H1 (cell line): Measurements from ENCODE around the gene H2AZ2. TPM values are rescaled to one million over a fixed set of nuclear protein-coding genes. Genes with fewer than 3 reads are reported as not detected.

ENCODE experiments used
- CTCF ChIA-PET: fragments of 300-600 bp; sonication (Branson Sonifier 250); formaldehyde crosslinking; loops from one replicate; lab custom pipeline; 2021; ENCODE audit not compliant: partially characterized antibody; lab: Charles Lee
- POLR2A ChIA-PET: fragments of 300-600 bp; sonication (Branson Sonifier 250); formaldehyde crosslinking; loops from one replicate; lab custom pipeline; 2021; ENCODE audit warnings: inconsistent platforms; ENCODE audit not compliant: partially characterized antibody; lab: Charles Lee
- DNase-seq, 2 experiments: peaks; one replicate each; pipeline versions ENCODE4 v3.0.0 to v3.0.0-alpha.2; 2010 to 2022; ENCODE audit warnings: low spot score in 2 of 2, low read depth in 1 of 2, mixed read lengths in 1 of 2
- FAIRE-seq: peaks from 2 replicates; lab custom pipeline; 2011; peaks lifted over from hg19 to GRCh38; lab: Jason Lieb, UNC
- H2AFZ ChIP-seq: 2 replicates; pipeline ENCODE4 v1.8.1; 2012; ENCODE audit warnings: low read length, inconsistent platforms
- H2AK5ac ChIP-seq: 2 replicates; pipeline ENCODE4 v1.6.1; 2013; ENCODE audit warnings: low read depth, low read length
- H2BK120ac ChIP-seq: replicated peaks from 2 replicates; pipeline ENCODE3; 2013; ENCODE audit warnings: low read depth, low read length, inconsistent platforms
- H2BK12ac ChIP-seq: 2 replicates; pipeline ENCODE4 v1.6.1; 2013; ENCODE audit warnings: low read depth, low read length
- H2BK15ac ChIP-seq: 2 replicates; pipeline ENCODE4 v1.6.1; 2013; ENCODE audit warnings: low read length
- H2BK20ac ChIP-seq: 2 replicates; pipeline ENCODE4 v1.6.1; 2013; ENCODE audit warnings: low read length
- H2BK5ac ChIP-seq: 2 replicates; pipeline ENCODE4 v1.6.1; 2013; ENCODE audit warnings: low read depth, low read length
- H3K14ac ChIP-seq: 2 replicates; pipeline ENCODE4 v1.6.1; 2013; ENCODE audit warnings: inconsistent platforms; ENCODE audit not compliant: insufficient read length
- H3K18ac ChIP-seq: 2 replicates; pipeline ENCODE4 v1.6.1; 2013; ENCODE audit warnings: low read length; ENCODE audit errors: extremely low read depth
- H3K23ac ChIP-seq: 2 replicates; pipeline ENCODE4 v1.6.1; 2013; ENCODE audit warnings: inconsistent platforms; ENCODE audit not compliant: insufficient read length
- H3K23me2 ChIP-seq: 2 replicates; pipeline ENCODE4 v1.6.1; 2013; ENCODE audit warnings: low read depth, low read length
- H3K27ac ChIP-seq: 2 replicates; pipeline ENCODE4 v1.6.1; 2011; ENCODE audit warnings: low read depth, low read length, inconsistent platforms
- H3K27me3 ChIP-seq, 4 experiments: replicated peaks in 1 of 4; 1 replicate in 1 of 4; 2 replicates in 3 of 4; pipeline versions ENCODE4 v1.6.1 to v1.8.1; 2011 to 2013; ENCODE audit warnings: low read length in 3 of 4, mild to moderate bottlenecking in 3 of 4, inconsistent platforms in 2 of 4, mixed read lengths in 2 of 4, moderate library complexity in 1 of 4; ENCODE audit not compliant: control insufficient read depth in 3 of 4, insufficient read depth in 3 of 4; ENCODE audit errors: extremely low read depth in 1 of 4
- H3K36me3 ChIP-seq, 4 experiments: 2 replicates each; pipeline versions ENCODE4 v1.6.1 to v1.8.1; 2011 to 2013; ENCODE audit warnings: mild to moderate bottlenecking in 4 of 4, low read length in 3 of 4, moderate library complexity in 2 of 4, control low read depth in 1 of 4, inconsistent platforms in 1 of 4; ENCODE audit not compliant: insufficient read depth in 4 of 4, control insufficient read depth in 2 of 4
- H3K4ac ChIP-seq: replicated peaks from 2 replicates; pipeline ENCODE3; 2013; ENCODE audit warnings: low read length, low read depth, mixed read lengths, inconsistent platforms; ENCODE audit not compliant: insufficient read length
- H3K4me1 ChIP-seq, 4 experiments: replicated peaks in 1 of 4; 1 replicate in 1 of 4; 2 replicates in 3 of 4; pipeline versions ENCODE4 v1.6.1 to v1.8.1; 2011 to 2013; ENCODE audit warnings: low read length in 3 of 4, inconsistent platforms in 2 of 4, mixed read lengths in 1 of 4; ENCODE audit not compliant: insufficient read depth in 4 of 4, control insufficient read depth in 3 of 4
- H3K4me2 ChIP-seq, 2 experiments: 2 replicates each; pipeline versions ENCODE4 v1.6.1 to v1.8.1; 2011 to 2013; ENCODE audit warnings: low read depth in 2 of 2, low read length in 2 of 2, control low read depth in 1 of 2, inconsistent platforms in 1 of 2, mild to moderate bottlenecking in 1 of 2; ENCODE audit not compliant: insufficient read depth in 1 of 2
- H3K4me3 ChIP-seq, 4 experiments: fragments of 200-600, 300-600 bp in 1 of 4; sonication (generic), shearing (Covaris generic), sonication (Bioruptor Twin) in 1 of 4; 2 replicates each; pipeline versions ENCODE4 v1.5.1 to v1.8.1; 2011 to 2016; ENCODE audit warnings: low read length in 4 of 4, low read depth in 3 of 4, control low read depth in 2 of 4, inconsistent platforms in 2 of 4, mild to moderate bottlenecking in 2 of 4, mixed read lengths in 1 of 4, moderate library complexity in 1 of 4; ENCODE audit not compliant: insufficient read depth in 2 of 4; ENCODE audit errors: extremely low read depth in 1 of 4
- H3K56ac ChIP-seq: replicated peaks from 2 replicates; pipeline ENCODE3; 2013; ENCODE audit warnings: low read depth, mild to moderate bottlenecking, mixed read lengths, low read length, inconsistent platforms; ENCODE audit not compliant: insufficient read length
- H3K79me1 ChIP-seq: 2 replicates; pipeline ENCODE4 v1.6.1; 2013; ENCODE audit warnings: low read depth, low read length, control low read depth
- H3K79me2 ChIP-seq, 2 experiments: 2 replicates each; pipeline versions ENCODE4 v1.6.1 to v1.8.1; 2012 to 2013; ENCODE audit warnings: low read length in 2 of 2, mild to moderate bottlenecking in 2 of 2, inconsistent platforms in 1 of 2; ENCODE audit not compliant: insufficient read depth in 2 of 2, control insufficient read depth in 1 of 2
- H3K9ac ChIP-seq, 4 experiments: replicated peaks in 1 of 4; 1 replicate in 1 of 4; 2 replicates in 3 of 4; pipeline versions ENCODE4 v1.6.1 to v1.8.1; 2011 to 2013; ENCODE audit warnings: low read depth in 3 of 4, low read length in 3 of 4, control low read depth in 2 of 4, mild to moderate bottlenecking in 2 of 4, moderate library complexity in 2 of 4, inconsistent platforms in 1 of 4; ENCODE audit errors: extremely low read depth in 1 of 4
- H3K9me3 ChIP-seq, 2 experiments: 2 replicates each; pipeline versions ENCODE4 v1.6.1 to v1.8.1; 2012 to 2013; ENCODE audit warnings: mild to moderate bottlenecking in 2 of 2, moderate library complexity in 2 of 2, control low read depth in 1 of 2, inconsistent platforms in 1 of 2, low read depth in 1 of 2, low read length in 1 of 2, mixed read lengths in 1 of 2; ENCODE audit not compliant: insufficient read depth in 2 of 2
- H4K20me1 ChIP-seq, 2 experiments: replicated peaks in 1 of 2; 2 replicates each; pipeline versions ENCODE3 to v1.8.1; 2011 to 2013; ENCODE audit warnings: inconsistent platforms in 2 of 2, low read length in 2 of 2, mild to moderate bottlenecking in 1 of 2; ENCODE audit not compliant: insufficient read depth in 2 of 2, control insufficient read depth in 1 of 2
- H4K5ac ChIP-seq: 2 replicates; pipeline ENCODE4 v1.6.1; 2013; ENCODE audit warnings: low read length, low read depth, mixed read lengths, inconsistent platforms; ENCODE audit not compliant: insufficient read length
- H4K8ac ChIP-seq: 2 replicates; pipeline ENCODE4 v1.8.0; 2013; ENCODE audit warnings: mild to moderate bottlenecking, moderate library complexity, low read length, inconsistent platforms; ENCODE audit not compliant: insufficient read depth; ENCODE audit errors: extremely low read depth
- H4K91ac ChIP-seq: replicated peaks from 2 replicates; pipeline ENCODE3; 2013; ENCODE audit warnings: low read length, mixed read lengths, inconsistent platforms; ENCODE audit not compliant: insufficient read length
- JUN ChIP-seq: IDR thresholded peaks from 2 replicates; pipeline ENCODE4 v1.6.1; 2011; ENCODE audit warnings: low read depth, mild to moderate bottlenecking, improper control_type of control experiment, low read length
- NRF1 ChIP-seq: IDR thresholded peaks from 2 replicates; pipeline ENCODE4 v1.6.1; 2011; ENCODE audit warnings: mild to moderate bottlenecking, low read depth, low read length, improper control_type of control experiment
- RBBP5 ChIP-seq: IDR thresholded peaks from 2 replicates; pipeline ENCODE4 v1.7.1; 2012; ENCODE audit warnings: low read depth, mild to moderate bottlenecking, inconsistent platforms, low read length, moderate library complexity, borderline replicate concordance
- SAP30 ChIP-seq: fragments of 300-600 bp; sonication (generic); IDR thresholded peaks from 2 replicates; pipeline ENCODE4 v1.7.1; 2012; ENCODE audit warnings: low read length, moderate library complexity, mild to moderate bottlenecking, inconsistent platforms; ENCODE audit not compliant: insufficient read depth, insufficient replicate concordance
- SIRT6 ChIP-seq: IDR thresholded peaks from one replicate; pipeline ENCODE4 v1.7.1; 2012; ENCODE audit warnings: low read length, inconsistent platforms
- SP4 ChIP-seq: IDR thresholded peaks from 2 replicates; pipeline ENCODE4 v1.6.1; 2012; ENCODE audit warnings: low read length, inconsistent platforms
- WGBS, 2 experiments: shearing (Covaris generic) in 1 of 2; methylation state at CpG; one replicate each; pipeline versions ENCODE4 v1.1.6 to v1.1.7; 2013 to 2015; ENCODE audit warnings: low lambda C conversion rate in 2 of 2, mixed read lengths in 2 of 2, inconsistent platforms in 1 of 2, low coverage in 1 of 2, missing lambda C conversion rate in 1 of 2; ENCODE audit not compliant: insufficient replicate concordance in 2 of 2, insufficient coverage in 1 of 2, insufficient read length in 1 of 2; ENCODE audit errors: extremely low coverage in 1 of 2, missing lambda C conversion rate in 1 of 2; 5-methylcytosine and 5-hydroxymethylcytosine counted together
- polyA plus RNA-seq, 7 experiments: library from polyadenylated mRNA; depleted of rRNA in 3 of 7; stranded (reverse) in 5 of 7; unstranded in 2 of 7; fragments of >200 nt in 5 of 7; fragments of 200-250 nt in 2 of 7; gene quantifications; 1 replicate in 5 of 7; 2 replicates in 1 of 7; 4 replicates in 1 of 7; pipeline versions ENCODE4 v1.2.1 to v1.2.3, GENCODE V29; 2011 to 2013; ENCODE audit warnings: missing spikeins in 2 of 7, mixed read lengths in 2 of 7
- total RNA-seq: library from RNA; stranded (reverse); fragmentation: NEBNext Ultra II Directional; extraction: Animal tissue kit (Norgen Biotek cat#: 25700); gene quantifications from 2 replicates; pipeline ENCODE4 v1.2.1, GENCODE V29; 2021

The H2AZ2 gene
- total and polyA plus RNA-seq, 2 of the 8 experiments (the other 6 are each of a cell fraction or from before 2014, with no cell fraction given): 168 to 187 TPM

DNA sequence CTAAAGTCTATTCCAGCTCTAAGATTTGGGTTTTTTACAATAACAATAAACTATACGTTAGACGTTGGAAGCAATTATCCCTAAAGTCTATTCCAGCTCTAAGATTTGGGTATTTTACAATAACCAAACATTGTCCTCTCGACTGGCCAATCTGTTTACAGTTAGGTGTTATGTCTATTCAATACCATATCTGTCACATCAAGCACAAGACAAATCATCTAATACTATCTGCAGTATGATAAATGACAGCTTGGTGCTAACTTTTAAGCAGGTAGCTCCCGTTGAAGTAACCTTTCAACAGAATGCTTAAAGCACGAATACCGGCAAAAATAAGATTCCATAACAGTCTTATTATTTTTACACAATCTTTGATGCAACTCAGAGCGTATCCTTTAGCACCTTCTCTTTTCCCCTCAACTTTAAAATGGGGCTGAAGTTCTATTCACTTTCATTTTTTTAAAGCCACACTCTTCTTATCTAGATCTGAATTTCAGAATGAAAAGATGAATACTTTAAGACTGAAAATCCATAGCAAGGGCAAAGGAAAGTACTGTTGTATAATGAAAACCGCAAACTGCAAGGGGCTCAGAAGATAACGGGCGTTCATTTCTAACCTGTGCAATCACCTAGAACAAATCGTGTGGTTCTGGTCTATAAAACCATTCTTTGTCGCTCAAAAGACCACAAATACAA lies 925 bp downstream of the H2AZ2 start:
- no peaks in the 10 kb centered on the region for H3K79me1 ChIP-seq
- no peak overlapping the region for H2BK120ac ChIP-seq
- H3K4ac ChIP-seq: no peak overlapping the region
- ChIA-PET POLR2A (interaction anchor here (0.7 to 7.8 kb wide), 29 partner anchors 9 to 273 kb away, joined by 3 to 53 read pairs (median 6); partner anchors contain the start of genes DDX56, OGDH, PPIA and PURB), CTCF (interaction anchor here (0.5 to 2.7 kb wide), 11 partner anchors 11 to 281 kb away, joined by 3 to 12 read pairs (median 3); no protein-coding TSS in a partner anchor)
- no peak overlapping the region for H2BK12ac ChIP-seq
- no peak overlapping the region for H4K8ac ChIP-seq
- H4K5ac ChIP-seq: no peak overlapping the region
- H3K23ac ChIP-seq: no peak overlapping the region
- no peak overlapping the region for H2AFZ ChIP-seq
- no peak for TF ChIP-seq NRF1
- TF ChIP-seq SIRT6: no peak
- no peak for TF ChIP-seq RBBP5
- no peak for TF ChIP-seq SAP30
- no peak for TF ChIP-seq JUN
- no peak for TF ChIP-seq SP4
- H2BK15ac ChIP-seq: no peak overlapping the region
- peak overlapping the region; percentile 86 for H3K27ac ChIP-seq
- no peaks in the 10 kb centered on the region for H3K27me3 ChIP-seq
- no peak overlapping the region for H3K14ac ChIP-seq
- no peak for DNase-seq
- H3K9me3 ChIP-seq: no peaks in the 10 kb centered on the region
- peaks cover 0 to 7% (median 0%) of the 10 kb centered on the region in 4 experiments; a peak in 1 of 8 replicates for H3K36me3 ChIP-seq
- no peak overlapping the region for H3K18ac ChIP-seq
- no peak overlapping the region for H4K91ac ChIP-seq
- no peak overlapping the region for H2BK20ac ChIP-seq
- peak overlapping the region; percentile 4 to 74 for H3K4me2 ChIP-seq
- peaks cover 1 to 6% of the 10 kb centered on the region in 2 experiments for H4K20me1 ChIP-seq
- peaks cover 0 to 3% (median 0%) of the 10 kb centered on the region in 4 experiments; a peak in 2 of 7 replicates for H3K4me1 ChIP-seq
- no peak overlapping the region for H2AK5ac ChIP-seq
- peak overlapping the region; percentile 64 to 93 (median 85) for H3K4me3 ChIP-seq
- H3K23me2 ChIP-seq: no peaks in the 10 kb centered on the region; the same call in 1 of the 2 replicates
- H3K79me2 ChIP-seq: peaks cover 20 to 56% of the 10 kb centered on the region in 2 experiments
- no peak overlapping the region for H3K56ac ChIP-seq
- peak overlapping the region; percentile 67 to 98 (median 90) for H3K9ac ChIP-seq
- peak overlapping the region; percentile 72; the same call in 1 of the 2 replicates for H2BK5ac ChIP-seq
- FAIRE-seq: no peak
- 15% methylated on average over 12 of the region's 12 CpGs; no CpG with 5 or more reads in 1 of the 2 experiments for WGBS, 2 experiments
